Activated CD4-positive, alpha-beta T cell treated with anti-CD3 and anti-CD28 coated beads, Interleukin-2, amount 10 ng/mL, durations not matched to agents 24 days and 14 days (primary cell): ENCODE results near the gene ANKIB1. TPM values are rescaled to one million over a fixed set of nuclear protein-coding genes. Genes with fewer than 3 reads are reported as not detected.
"Not testable (repeated sequence)": the region's sequence is repeated elsewhere in the genome, so short reads cannot be mapped to it uniquely, and the experiment has no call there.

Experiments
- DNase-seq: peaks from one replicate; pipeline ENCODE4 v3.0.0; 2022
- H3K27ac Mint-ChIP-seq: one replicate; pipeline ENCODE4 v1.8.0; 2022; ENCODE audit warnings: mild to moderate bottlenecking, mixed read lengths
- H3K27me3 Mint-ChIP-seq: one replicate; pipeline ENCODE4 v1.8.0; 2022; ENCODE audit warnings: mixed read lengths
- H3K36me3 Mint-ChIP-seq: one replicate; pipeline ENCODE4 v1.8.0; 2022; ENCODE audit warnings: low read depth, mild to moderate bottlenecking, mixed read lengths
- H3K4me1 Mint-ChIP-seq: one replicate; pipeline ENCODE4 v1.8.0; 2021; ENCODE audit warnings: mixed read lengths
- H3K4me3 Mint-ChIP-seq: one replicate; pipeline ENCODE4 v1.8.0; 2022; ENCODE audit warnings: mild to moderate bottlenecking, moderate library complexity, mixed read lengths
- H3K9me3 Mint-ChIP-seq: one replicate; pipeline ENCODE4 v1.8.0; 2021; ENCODE audit warnings: mixed read lengths
- intact Hi-C: fragments of 100-400 bp; cut with micrococcal nuclease; formaldehyde crosslinking; loops from one replicate; pipeline ENCODE4 v1.15.1; 2023
- total RNA-seq: library from RNA; stranded (reverse); gene quantifications from 2 replicates; pipeline ENCODE4 v1.2.3, GENCODE V29; 2022

ANKIB1 gene
- total RNA-seq, 1 donor from 2014 or later: 54.3 TPM

DNA sequence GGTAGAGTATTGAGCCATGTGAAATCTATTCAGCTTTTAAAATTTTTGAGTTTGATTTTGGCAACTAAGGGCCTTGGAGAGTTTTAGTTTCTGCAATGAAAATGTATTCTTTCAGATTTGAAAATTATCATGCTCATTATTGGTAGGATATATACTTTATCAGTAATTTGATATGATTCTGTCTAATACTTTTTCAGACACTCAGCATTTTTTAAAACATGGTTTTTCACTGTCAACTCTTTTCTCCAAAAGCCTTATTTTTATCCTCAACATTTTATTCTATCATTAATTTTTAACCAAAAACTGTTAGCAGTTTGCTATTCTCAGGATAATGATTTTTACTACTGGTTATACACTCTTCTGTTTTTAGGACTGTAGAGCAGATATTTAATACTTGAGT is 4.8 kb downstream of the ANKIB1 start:
- intact Hi-C loops: no loop called here
- H3K4me1 Mint-ChIP-seq: peaks cover 30% of the 10 kb centered on the region

DNA sequence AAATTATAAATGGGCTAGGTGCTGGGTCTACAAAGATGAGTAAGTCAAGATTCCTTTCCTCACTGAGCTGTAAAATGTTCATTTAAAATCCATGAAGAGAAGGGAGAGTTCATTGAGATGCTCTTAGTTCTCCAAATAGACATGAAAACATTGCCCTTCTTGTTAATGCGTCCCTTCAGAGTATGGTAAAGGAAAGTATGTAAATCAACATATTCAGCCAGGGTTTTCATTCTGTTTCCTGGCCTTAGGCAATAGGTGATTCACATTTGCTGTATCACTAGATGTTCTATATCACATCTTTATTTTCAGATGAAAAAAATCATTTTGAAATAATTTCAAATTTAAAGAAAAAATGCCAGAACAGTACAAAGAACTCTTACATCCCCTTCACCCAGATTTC is 5.4 kb downstream of the ANKIB1 start:
- intact Hi-C loops: no loop called here
- Mint-ChIP-seq H3K9me3 (peaks cover 4% of the 10 kb centered on the region), H3K27ac (peak overlapping the region; percentile 20), H3K4me1 (peaks cover 32% of the 10 kb centered on the region), H3K36me3 (peaks cover 23% of the 10 kb centered on the region), H3K27me3 (no peaks in the 10 kb centered on the region), H3K4me3 (no peak overlapping the region)
- no peak for DNase-seq

More for the DNA sequence above, 4.8 kb downstream of the ANKIB1 start:
- H3K9me3 Mint-ChIP-seq: peaks cover 4% of the 10 kb centered on the region
- H3K27me3 Mint-ChIP-seq: no peaks in the 10 kb centered on the region
- no peak overlapping the region for H3K4me3 Mint-ChIP-seq
- no peak for DNase-seq
- H3K36me3 Mint-ChIP-seq: peaks cover 23% of the 10 kb centered on the region
- H3K27ac Mint-ChIP-seq: no peak overlapping the region

DNA sequence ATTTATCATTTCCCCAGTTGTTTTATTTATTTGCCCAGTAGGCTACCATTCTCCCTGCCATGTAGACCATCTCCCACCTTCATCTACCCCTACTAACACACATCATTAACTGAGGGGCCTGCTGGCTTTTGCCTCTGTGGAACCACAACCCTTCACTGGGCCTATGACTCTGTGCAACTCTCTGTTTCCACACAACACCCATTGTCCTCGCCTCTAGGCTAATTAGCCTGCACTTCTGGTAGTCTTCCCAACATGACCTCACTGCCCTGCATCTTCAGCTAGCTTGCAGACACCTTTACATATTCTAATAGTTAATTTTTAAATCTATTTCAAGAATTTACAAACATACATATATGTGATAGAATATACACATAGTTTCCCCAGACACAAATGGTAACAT is 7.5 kb downstream of the ANKIB1 start:
- peaks cover 17% of the 10 kb centered on the region for H3K4me1 Mint-ChIP-seq
- H3K9me3 Mint-ChIP-seq: peaks cover 4% of the 10 kb centered on the region
- no peak overlapping the region for H3K27ac Mint-ChIP-seq
- H3K36me3 Mint-ChIP-seq: peaks cover 24% of the 10 kb centered on the region
- DNase-seq: no peak
- intact Hi-C loops: no loop called here
- no peaks in the 10 kb centered on the region for H3K27me3 Mint-ChIP-seq
- no peak overlapping the region for H3K4me3 Mint-ChIP-seq

DNA sequence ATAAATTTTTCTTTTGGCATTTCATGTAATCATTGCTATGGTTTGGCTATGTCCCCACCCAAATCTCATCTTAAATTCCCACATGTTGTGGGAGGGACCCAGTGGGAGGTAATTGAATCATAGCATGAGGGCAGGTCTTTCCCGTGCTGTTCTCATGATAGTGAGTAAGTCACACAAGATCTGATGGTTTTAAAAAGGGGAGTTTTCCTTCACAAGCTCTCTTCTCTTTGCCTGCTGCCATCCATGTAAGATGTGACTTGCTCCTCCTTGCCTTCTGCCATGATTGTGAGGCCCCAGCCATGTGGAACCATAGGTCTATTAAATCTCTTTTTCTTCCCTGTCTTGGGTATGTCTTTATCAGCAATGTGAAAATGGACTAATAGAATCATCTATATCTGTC is 9.0 kb downstream of the ANKIB1 start:
- Mint-ChIP-seq H3K4me1 (peaks cover 18% of the 10 kb centered on the region), H3K36me3 (peaks cover 27% of the 10 kb centered on the region)
- H3K27ac Mint-ChIP-seq, H3K9me3 Mint-ChIP-seq, H3K27me3 Mint-ChIP-seq, H3K4me3 Mint-ChIP-seq, DNase-seq, intact Hi-C loops: not testable (repeated sequence)

GRCh38 chr7:92255308-92255707 is 9.5 kb downstream of the ANKIB1 start:
- Mint-ChIP-seq H3K4me3 (no peak overlapping the region), H3K27ac (no peak overlapping the region), H3K27me3 (no peaks in the 10 kb centered on the region), H3K4me1 (peaks cover 23% of the 10 kb centered on the region), H3K36me3 (peaks cover 30% of the 10 kb centered on the region), H3K9me3 (peaks cover 4% of the 10 kb centered on the region)
- no peak for DNase-seq
- intact Hi-C loops: no loop called here

GRCh38 chr7:92259062-92259461 is 13.3 kb downstream of the ANKIB1 start:
- no peak overlapping the region for H3K4me3 Mint-ChIP-seq
- H3K36me3 Mint-ChIP-seq: peaks cover 27% of the 10 kb centered on the region
- no peak overlapping the region for H3K27ac Mint-ChIP-seq
- peaks cover 14% of the 10 kb centered on the region for H3K4me1 Mint-ChIP-seq
- peaks cover 4% of the 10 kb centered on the region for H3K9me3 Mint-ChIP-seq
- no peak for DNase-seq
- no peaks in the 10 kb centered on the region for H3K27me3 Mint-ChIP-seq
- intact Hi-C loops: no loop called here

DNA sequence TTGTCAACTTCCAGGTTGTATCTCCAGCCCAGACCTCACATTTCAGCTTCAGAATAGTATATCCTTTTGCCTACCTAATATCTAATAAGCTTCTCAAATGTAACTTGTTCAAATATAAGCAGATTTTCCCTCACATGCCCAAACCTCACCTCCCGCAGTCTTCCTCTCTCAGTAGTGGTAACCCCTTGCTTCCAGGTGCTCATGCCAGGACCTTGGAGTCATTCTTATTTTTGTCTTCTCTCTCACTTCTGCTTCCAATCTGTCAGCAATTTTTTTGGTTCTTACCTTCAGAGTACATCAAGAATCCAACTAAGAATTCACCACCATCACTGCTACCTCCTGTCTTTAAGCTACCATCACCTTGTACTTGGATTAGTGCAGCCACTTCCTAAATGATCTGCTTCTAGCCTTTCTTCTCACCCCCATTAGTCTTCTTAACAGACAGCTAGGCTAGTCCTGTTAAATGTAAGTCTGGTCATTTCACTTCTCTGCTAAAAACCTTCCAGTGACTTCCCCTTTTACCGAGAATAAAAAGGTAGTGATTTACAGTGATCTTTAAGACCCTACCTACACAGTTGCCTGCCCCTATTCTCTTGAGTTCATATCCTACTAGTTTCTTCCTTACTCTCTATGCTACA is 14.0 kb downstream of the ANKIB1 start:
- Mint-ChIP-seq H3K27me3 (no peaks in the 10 kb centered on the region), H3K36me3 (peaks cover 27% of the 10 kb centered on the region), H3K4me3 (no peak overlapping the region), H3K27ac (peak overlapping the region; percentile 45), H3K4me1 (peaks cover 14% of the 10 kb centered on the region), H3K9me3 (peaks cover 4% of the 10 kb centered on the region)
- DNase-seq: no peak
- intact Hi-C loops: no loop called here

DNA sequence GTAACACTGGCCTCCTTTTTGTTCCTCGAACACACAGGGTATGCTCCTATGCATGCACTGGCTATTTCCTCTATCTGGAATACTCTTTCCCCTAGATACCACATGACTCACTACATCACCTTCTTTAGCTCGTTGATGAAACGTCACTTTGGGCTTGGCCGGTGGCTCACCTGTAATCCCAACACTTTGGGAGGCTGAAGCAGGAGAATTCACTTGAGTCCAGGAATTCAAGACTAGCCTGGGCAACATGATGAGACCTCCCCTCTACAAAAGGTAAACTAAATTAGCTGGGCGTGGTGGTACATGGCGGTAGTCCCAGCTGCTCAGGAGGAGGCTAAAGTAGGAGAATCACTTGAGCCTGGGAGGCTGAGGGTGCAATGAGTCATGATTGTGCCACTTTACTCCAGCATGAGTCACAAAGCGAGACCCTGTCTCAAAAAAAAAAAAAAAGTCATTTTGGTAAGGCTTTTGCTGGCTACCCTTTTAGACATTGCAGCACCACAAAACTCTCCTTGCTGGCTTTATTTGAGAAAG is 14.5 kb downstream of the ANKIB1 start:
- Mint-ChIP-seq H3K4me3 (no peak overlapping the region), H3K27ac (no peak overlapping the region), H3K27me3 (no peaks in the 10 kb centered on the region), H3K9me3 (no peaks in the 10 kb centered on the region), H3K4me1 (peaks cover 10% of the 10 kb centered on the region), H3K36me3 (peaks cover 22% of the 10 kb centered on the region)
- no peak for DNase-seq
- intact Hi-C loops: no loop called here

- Mint-ChIP-seq H3K36me3 (peaks cover 10% of the 10 kb centered on the region), H3K27me3 (no peaks in the 10 kb centered on the region), H3K4me3 (no peak overlapping the region), H3K9me3 (no peaks in the 10 kb centered on the region), H3K4me1 (no peaks in the 10 kb centered on the region), H3K27ac (no peak overlapping the region)
- intact Hi-C loops: no loop called here
- DNase-seq: no peak
These were observed 20.9 kb downstream of the ANKIB1 start for GRCh38 chr7:92266415-92267241.

- intact Hi-C loops: no loop called here
- no peak overlapping the region for H3K27ac Mint-ChIP-seq
- no peaks in the 10 kb centered on the region for H3K27me3 Mint-ChIP-seq
- no peaks in the 10 kb centered on the region for H3K9me3 Mint-ChIP-seq
- H3K4me3 Mint-ChIP-seq: no peak overlapping the region
- peaks cover 5% of the 10 kb centered on the region for H3K4me1 Mint-ChIP-seq
- H3K36me3 Mint-ChIP-seq: peaks cover 7% of the 10 kb centered on the region
- no peak for DNase-seq
These were observed 23.1 kb downstream of the ANKIB1 start for GRCh38 chr7:92268921-92269320.

- H3K27me3 Mint-ChIP-seq: no peaks in the 10 kb centered on the region
- peaks cover 7% of the 10 kb centered on the region for H3K9me3 Mint-ChIP-seq
- peaks cover 26% of the 10 kb centered on the region for H3K36me3 Mint-ChIP-seq
- H3K27ac Mint-ChIP-seq: no peak overlapping the region
- H3K4me3 Mint-ChIP-seq: no peak overlapping the region
- peaks cover 15% of the 10 kb centered on the region for H3K4me1 Mint-ChIP-seq
- DNase-seq: no peak
- intact Hi-C loops: no loop called here
These were observed 29.6 kb downstream of the ANKIB1 start for GRCh38 chr7:92275327-92275726.

GRCh38 chr7:92276460-92276864 is 30.7 kb downstream of the ANKIB1 start:
- Mint-ChIP-seq H3K4me3 (no peak overlapping the region), H3K9me3 (peaks cover 7% of the 10 kb centered on the region), H3K4me1 (peaks cover 15% of the 10 kb centered on the region), H3K36me3 (peaks cover 33% of the 10 kb centered on the region), H3K27ac (peak overlapping the region; percentile 12), H3K27me3 (no peaks in the 10 kb centered on the region)
- no peak for DNase-seq
- intact Hi-C loops: no loop called here

GRCh38 chr7:92279396-92280031 is 33.7 kb downstream of the ANKIB1 start:
- H3K9me3 Mint-ChIP-seq: peaks cover 7% of the 10 kb centered on the region
- no peak overlapping the region for H3K4me3 Mint-ChIP-seq
- no peak for DNase-seq
- H3K4me1 Mint-ChIP-seq: peaks cover 9% of the 10 kb centered on the region
- H3K27ac Mint-ChIP-seq: no peak overlapping the region
- H3K36me3 Mint-ChIP-seq: peaks cover 29% of the 10 kb centered on the region
- no peaks in the 10 kb centered on the region for H3K27me3 Mint-ChIP-seq
- intact Hi-C loops: no loop called here

- H3K9me3 Mint-ChIP-seq: peaks cover 7% of the 10 kb centered on the region
- peaks cover 23% of the 10 kb centered on the region for H3K36me3 Mint-ChIP-seq
- DNase-seq: no peak
- H3K27me3 Mint-ChIP-seq: no peaks in the 10 kb centered on the region
- intact Hi-C loops: no loop called here
- no peak overlapping the region for H3K27ac Mint-ChIP-seq
- H3K4me1 Mint-ChIP-seq: peaks cover 5% of the 10 kb centered on the region
- H3K4me3 Mint-ChIP-seq: no peak overlapping the region
These were observed 35.3 kb downstream of the ANKIB1 start for GRCh38 chr7:92281031-92281430.
